Fibroblast of mammary gland (primary cell): ENCODE results near the gene RSPH1.

ENCODE experiments used
- DNase-seq: peaks from one replicate; pipeline ENCODE4 v3.0.0-alpha.2; 2010; ENCODE audit warnings: low read depth
- H3K4me3 ChIP-seq: 2 replicates; pipeline ENCODE4 v1.5.1; 2011; ENCODE audit warnings: low read depth, mild to moderate bottlenecking, low read length, moderate library complexity; ENCODE audit not compliant: control insufficient read depth
- TF ChIP-seq, protein P1 (sequence below): conservative IDR thresholded peaks from 2 replicates; pipeline ENCODE4 v1.5.1; 2011; ENCODE audit warnings: low read depth, low read length, inconsistent platforms; ENCODE audit not compliant: control insufficient read depth, insufficient read depth

RSPH1 gene

DNA sequence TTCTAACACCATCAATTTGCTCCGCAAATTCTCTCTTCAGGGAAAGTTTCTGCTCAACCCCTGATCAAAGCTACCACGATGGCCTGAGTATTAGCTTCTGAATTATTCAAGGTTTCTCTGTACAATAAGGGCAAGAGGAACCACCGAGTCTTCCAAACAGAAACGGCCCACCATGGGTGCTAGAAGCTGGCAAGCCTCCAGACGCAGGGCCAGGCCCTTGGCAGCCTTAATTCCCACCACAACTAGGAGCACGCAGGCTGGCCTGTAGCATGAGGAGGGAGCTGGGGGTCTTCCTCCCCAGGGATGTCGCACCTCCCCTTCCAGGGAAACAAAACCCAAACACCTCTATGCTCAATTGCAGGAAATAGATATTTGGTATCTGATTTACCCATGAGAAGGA lies 11.1 kb downstream of the RSPH1 start:
- H3K4me3 ChIP-seq, result no peak overlapping the region
- DNase-seq, result no peak
- TF ChIP-seq, protein P1, sequence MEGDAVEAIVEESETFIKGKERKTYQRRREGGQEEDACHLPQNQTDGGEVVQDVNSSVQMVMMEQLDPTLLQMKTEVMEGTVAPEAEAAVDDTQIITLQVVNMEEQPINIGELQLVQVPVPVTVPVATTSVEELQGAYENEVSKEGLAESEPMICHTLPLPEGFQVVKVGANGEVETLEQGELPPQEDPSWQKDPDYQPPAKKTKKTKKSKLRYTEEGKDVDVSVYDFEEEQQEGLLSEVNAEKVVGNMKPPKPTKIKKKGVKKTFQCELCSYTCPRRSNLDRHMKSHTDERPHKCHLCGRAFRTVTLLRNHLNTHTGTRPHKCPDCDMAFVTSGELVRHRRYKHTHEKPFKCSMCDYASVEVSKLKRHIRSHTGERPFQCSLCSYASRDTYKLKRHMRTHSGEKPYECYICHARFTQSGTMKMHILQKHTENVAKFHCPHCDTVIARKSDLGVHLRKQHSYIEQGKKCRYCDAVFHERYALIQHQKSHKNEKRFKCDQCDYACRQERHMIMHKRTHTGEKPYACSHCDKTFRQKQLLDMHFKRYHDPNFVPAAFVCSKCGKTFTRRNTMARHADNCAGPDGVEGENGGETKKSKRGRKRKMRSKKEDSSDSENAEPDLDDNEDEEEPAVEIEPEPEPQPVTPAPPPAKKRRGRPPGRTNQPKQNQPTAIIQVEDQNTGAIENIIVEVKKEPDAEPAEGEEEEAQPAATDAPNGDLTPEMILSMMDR, result no peak

DNA sequence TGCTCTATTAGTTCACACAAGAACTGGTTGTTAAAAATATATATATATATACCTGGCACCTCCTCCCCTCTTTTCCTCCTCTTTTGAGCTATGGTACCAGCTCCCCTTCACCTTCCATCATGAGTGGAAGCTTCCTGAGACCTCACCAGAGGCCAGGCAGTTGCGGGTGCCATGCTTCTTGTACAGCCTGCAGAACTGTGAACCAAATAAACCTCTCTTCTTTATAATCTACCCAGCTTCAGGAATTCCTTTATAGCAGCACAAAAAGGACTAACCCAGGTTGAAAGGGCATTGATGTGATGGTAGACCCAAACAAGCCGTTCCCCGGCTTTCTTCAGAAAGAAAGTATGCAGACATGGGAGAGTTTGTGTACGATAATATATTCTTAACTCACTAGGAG lies 14.9 kb downstream of the RSPH1 start:
- TF ChIP-seq, protein P1, result no peak
- DNase-seq, result no peak
- H3K4me3 ChIP-seq, result no peak overlapping the region

DNA sequence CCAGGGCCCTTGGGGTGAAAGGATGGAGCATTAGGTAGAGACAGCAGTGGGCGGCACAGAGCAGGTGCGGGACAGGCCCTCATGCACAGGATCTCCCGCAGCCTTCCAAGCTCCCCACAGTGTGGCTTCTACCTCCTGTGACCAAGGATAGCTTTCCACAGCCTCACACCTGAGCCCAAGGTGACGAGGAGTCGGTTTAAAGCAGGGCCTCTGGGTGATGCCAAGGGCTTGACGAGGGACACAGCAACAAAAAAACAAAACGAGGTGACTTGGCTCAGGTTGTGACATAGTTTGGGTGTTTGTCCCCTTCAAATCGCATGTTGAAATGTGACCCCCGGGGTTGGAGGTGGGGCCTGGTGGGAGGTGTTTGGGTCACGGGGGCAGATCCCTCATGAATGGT lies 15.3 kb downstream of the RSPH1 start:
- TF ChIP-seq, protein P1, result no peak
- DNase-seq, result no peak
- H3K4me3 ChIP-seq, result no peak overlapping the region

DNA sequence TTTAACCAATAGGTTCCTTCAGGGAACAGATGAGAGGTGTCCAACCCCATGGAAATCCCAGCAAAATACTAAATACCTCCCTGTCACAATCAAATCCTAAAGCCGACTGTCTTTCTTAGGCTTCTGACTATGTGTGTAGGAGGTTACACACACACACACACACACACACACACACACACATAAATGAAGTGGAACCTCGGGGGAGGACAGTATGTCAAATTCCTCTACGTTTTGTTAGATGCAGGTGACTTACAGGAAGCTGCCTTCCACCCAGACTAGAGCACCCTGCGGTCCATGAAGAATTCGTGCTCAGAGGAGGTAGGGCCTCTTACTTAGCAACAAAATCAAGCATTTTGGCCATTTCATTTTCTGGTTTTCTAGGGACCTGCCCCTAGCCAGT lies 16.4 kb downstream of the RSPH1 start:
- H3K4me3 ChIP-seq, result no peak overlapping the region
- TF ChIP-seq, protein P1, result no peak
- no peak for DNase-seq

DNA sequence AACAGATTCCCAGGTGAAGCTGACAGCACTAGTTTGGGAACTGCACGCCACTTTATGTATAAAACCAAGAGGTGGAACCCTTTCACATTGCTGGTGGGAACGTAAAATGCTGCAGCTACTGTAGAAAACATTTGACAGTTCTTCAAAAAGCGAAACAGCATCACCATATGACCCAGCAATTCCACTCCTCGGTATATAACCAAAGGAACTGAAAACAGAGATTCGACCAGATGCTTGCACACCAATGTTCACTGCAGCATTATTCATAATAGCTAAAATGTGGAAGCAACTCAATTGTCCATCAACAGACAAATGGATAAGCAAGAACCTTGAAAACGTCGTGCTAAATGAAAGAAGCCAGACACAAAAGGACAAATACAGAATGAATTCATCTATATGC lies 17.5 kb downstream of the RSPH1 start:
- DNase-seq, result no peak
- no peak overlapping the region for H3K4me3 ChIP-seq
- TF ChIP-seq, protein P1, result no peak

DNA sequence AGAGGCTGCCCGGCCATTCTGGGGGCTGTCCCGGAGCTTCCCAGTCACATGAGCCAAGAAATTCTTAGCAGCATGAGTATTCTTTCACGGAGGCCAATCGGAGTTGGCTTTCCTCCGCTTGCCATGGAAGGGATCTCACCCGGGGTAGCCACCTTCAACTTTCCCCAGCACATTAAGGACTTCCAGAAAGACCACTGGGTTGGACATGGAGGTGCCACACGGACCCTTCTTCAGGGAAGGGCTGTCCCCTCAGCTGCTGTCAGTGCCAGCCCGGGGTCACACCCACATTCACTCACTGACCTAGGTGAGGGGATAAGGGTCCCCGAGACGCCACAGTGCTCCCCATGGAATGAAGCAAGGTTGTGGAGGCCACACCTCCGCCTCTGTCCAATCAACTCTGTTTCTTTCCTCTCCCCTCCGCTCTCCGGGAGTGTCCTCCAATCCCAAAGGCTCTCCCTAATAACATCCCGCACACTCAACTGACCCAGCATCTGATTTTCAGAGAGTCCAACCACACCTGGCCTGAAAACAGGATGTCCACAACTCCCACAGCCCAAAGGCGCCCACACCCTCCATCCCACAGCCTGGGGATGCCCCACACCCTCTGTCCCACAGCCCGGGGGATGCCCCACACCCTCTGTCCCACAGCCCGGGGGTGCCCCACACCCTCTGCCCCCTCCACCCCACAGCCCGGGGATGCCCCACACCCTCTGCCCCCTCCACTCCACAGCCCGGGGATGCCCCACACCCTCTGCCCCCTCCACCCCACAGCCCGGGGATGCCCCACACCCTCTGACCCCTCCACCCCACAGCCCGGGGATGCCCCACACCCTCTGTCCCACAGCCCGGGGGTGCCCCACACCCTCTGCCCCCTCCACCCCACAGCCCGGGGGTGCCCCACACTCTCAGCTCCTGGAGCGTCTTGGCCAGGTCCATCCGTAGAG lies 19.4 kb downstream of the RSPH1 start:
- no peak for DNase-seq
- TF ChIP-seq, protein P1, result no peak
- H3K4me3 ChIP-seq, result no peak overlapping the region
